Immature natural killer cell (primary cell): ENCODE measurements around the gene PIPOX. TPM values are rescaled to one million over a fixed set of nuclear protein-coding genes. Genes with fewer than 3 reads are reported as not detected.

Source experiments
- DNase-seq, 3 donors: peaks; one replicate each; pipeline ENCODE4 v3.0.0; 2022; ENCODE audit warnings: mixed read lengths in 1 of 3
- H3K27ac Mint-ChIP-seq, 6 donors: one replicate each; pipeline ENCODE4 v1.8.0; 2020; ENCODE audit warnings: mixed read lengths in 6 of 6, mild to moderate bottlenecking in 5 of 6, inconsistent platforms in 4 of 6, moderate library complexity in 3 of 6
- H3K27me3 Mint-ChIP-seq, 3 donors: one replicate each; pipeline ENCODE4 v1.8.0; 2020 to 2021; ENCODE audit warnings: low read depth in 3 of 3, mild to moderate bottlenecking in 3 of 3, mixed read lengths in 3 of 3, moderate library complexity in 3 of 3, inconsistent platforms in 1 of 3
- H3K36me3 Mint-ChIP-seq, 3 donors: one replicate each; pipeline ENCODE4 v1.8.0; 2020; ENCODE audit warnings: mixed read lengths in 3 of 3, inconsistent platforms in 2 of 3, mild to moderate bottlenecking in 2 of 3
- H3K4me1 Mint-ChIP-seq, 2 donors: one replicate each; pipeline ENCODE4 v1.8.0; 2020; ENCODE audit warnings: inconsistent platforms in 2 of 2, mild to moderate bottlenecking in 2 of 2, mixed read lengths in 2 of 2, moderate library complexity in 1 of 2
- H3K4me3 Mint-ChIP-seq, 5 donors: one replicate each; pipeline ENCODE4 v1.8.0; 2020; ENCODE audit warnings: mild to moderate bottlenecking in 5 of 5, mixed read lengths in 5 of 5, inconsistent platforms in 3 of 5, moderate library complexity in 3 of 5
- H3K9me3 Mint-ChIP-seq, 6 donors: one replicate each; pipeline ENCODE4 v1.8.0; 2020; ENCODE audit warnings: mild to moderate bottlenecking in 6 of 6, mixed read lengths in 6 of 6, inconsistent platforms in 4 of 6, moderate library complexity in 3 of 6
- polyA plus RNA-seq, 3 donors: library from polyadenylated mRNA; unstranded; fragments of 300-500 nt; fragmentation: Illumina TruSeq; gene quantifications; one replicate each; pipeline ENCODE4 v1.2.3, GENCODE V29; 2021

Gene PIPOX
- polyA plus RNA-seq, 3 donors from 2014 or later, result 1.6 to 2.7 (median 2.0) TPM

DNA sequence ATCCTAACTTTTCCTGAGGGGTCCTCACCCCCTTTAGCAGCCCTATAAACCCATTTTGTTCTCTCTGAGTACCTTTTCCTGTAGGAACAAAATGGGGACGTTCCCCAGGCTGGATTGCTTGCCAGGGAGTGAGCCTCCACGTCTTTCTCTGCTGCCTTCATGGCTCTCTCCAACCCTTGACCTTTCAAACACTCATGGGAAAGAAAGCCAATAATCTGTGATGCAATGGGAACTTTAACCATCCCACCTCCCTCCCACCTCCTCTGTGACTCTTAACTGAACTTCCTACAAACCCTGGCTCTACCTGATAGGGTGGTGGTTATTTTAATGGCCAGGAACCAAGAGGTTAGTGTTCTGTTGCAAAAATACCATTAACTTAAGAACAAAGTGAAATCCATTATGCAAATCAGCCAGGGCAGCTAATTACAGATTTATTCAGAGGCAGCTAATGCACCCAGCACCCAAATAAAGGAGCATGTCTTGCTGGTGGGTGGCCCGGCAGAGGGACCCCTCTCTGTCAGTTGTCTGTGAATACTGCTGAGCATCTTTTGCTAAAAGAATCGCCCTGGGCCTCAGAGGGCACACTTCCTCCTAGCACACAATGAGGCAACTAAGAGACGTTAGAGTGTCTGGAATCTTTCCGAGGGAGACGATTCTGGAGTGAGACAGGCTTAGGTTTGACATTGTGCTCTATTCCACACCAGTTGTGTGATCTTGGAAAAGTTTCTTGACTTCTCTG, 3.0 kb downstream of the PIPOX start:
- peaks cover 0 to 14% (median 0%) of the 10 kb centered on the region in 3 donors for H3K36me3 Mint-ChIP-seq
- H3K9me3 Mint-ChIP-seq, result no peaks in the 10 kb centered on the region
- DNase-seq, result no peak
- no peak overlapping the region for H3K27ac Mint-ChIP-seq
- peaks cover 0 to 12% (median 5%) of the 10 kb centered on the region in 3 donors for H3K27me3 Mint-ChIP-seq
- no peak overlapping the region for H3K4me3 Mint-ChIP-seq
- H3K4me1 Mint-ChIP-seq, result peaks cover 0 to 5% of the 10 kb centered on the region in 2 donors

DNA sequence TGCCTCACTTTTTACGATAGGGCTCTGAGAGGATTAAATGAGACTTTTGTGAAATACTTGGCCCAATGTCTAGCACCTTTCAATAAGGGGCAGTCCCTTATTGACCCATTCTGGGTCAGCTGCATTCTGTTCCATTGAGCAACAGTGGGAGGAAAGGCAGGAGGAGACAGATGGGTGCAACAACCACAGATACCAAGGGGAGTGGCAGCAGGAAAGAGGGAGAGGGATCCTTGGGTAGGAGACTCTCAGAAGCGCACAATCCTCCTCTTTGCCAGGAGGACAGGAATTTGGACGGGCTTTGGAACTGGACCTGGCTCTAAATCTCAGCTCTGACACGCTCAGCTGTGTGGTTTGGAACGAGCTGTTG, 3.5 kb downstream of the PIPOX start:
- H3K27ac Mint-ChIP-seq, result no peak overlapping the region

DNA sequence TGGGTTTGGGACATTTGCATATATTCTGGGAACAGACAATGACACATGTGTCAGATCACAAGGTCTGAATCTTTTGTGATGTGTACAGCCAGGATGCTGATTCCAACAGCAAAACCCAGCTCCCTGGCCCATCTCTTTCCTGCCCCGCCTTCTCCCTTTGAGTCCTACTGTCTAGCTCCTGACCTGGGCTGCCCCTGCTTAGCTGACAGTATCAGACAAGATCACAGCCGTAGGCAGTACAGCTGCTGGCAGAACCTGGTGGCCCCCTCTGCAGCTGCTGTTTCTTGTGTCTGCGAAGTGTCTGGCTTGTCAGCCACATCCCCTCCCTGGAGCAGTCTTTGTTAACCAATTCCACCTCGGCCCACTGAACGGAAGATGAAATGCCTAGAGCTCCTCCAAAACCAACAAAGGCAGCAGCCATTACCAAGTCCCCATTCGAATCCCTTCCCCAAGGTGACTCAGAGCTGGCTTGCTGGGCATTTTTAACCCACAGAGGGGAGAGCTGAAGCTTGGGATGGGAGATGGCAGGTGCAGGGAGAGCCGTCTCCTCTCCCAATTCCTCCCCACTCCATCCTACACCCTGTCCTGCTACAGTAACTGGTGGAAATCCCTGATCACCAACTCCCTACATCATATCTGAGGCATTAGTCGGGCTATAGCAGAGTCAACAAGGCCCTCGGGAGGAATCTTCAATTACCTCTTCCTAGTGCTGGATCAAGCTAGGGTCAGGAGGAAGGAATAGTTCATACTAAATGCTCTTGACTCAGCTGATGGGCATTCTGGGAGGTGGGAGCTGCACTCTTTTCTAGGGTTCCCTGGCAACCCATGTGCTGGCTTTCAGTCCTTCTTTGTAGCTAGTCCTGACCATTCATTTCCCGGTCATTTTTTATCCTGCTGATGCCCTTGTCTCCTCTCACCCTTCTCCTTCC, 5.8 kb downstream of the PIPOX start:
- H3K27me3 Mint-ChIP-seq, result peaks cover 0 to 14% (median 5%) of the 10 kb centered on the region in 3 donors
- peaks cover 0 to 14% (median 0%) of the 10 kb centered on the region in 3 donors for H3K36me3 Mint-ChIP-seq
- no peaks in the 10 kb centered on the region for H3K4me1 Mint-ChIP-seq
- H3K4me3 Mint-ChIP-seq, result no peak overlapping the region
- H3K9me3 Mint-ChIP-seq, result no peaks in the 10 kb centered on the region
- no peak overlapping the region for H3K27ac Mint-ChIP-seq
- DNase-seq, result no peak

More for the DNA sequence above, 3.5 kb downstream of the PIPOX start:
- Mint-ChIP-seq H3K36me3 (peaks cover 0 to 14% (median 0%) of the 10 kb centered on the region in 3 donors), H3K4me1 (peaks cover 0 to 5% of the 10 kb centered on the region in 2 donors), H3K9me3 (no peaks in the 10 kb centered on the region), H3K4me3 (no peak overlapping the region), H3K27me3 (peaks cover 0 to 12% (median 5%) of the 10 kb centered on the region in 3 donors)
- no peak for DNase-seq

DNA sequence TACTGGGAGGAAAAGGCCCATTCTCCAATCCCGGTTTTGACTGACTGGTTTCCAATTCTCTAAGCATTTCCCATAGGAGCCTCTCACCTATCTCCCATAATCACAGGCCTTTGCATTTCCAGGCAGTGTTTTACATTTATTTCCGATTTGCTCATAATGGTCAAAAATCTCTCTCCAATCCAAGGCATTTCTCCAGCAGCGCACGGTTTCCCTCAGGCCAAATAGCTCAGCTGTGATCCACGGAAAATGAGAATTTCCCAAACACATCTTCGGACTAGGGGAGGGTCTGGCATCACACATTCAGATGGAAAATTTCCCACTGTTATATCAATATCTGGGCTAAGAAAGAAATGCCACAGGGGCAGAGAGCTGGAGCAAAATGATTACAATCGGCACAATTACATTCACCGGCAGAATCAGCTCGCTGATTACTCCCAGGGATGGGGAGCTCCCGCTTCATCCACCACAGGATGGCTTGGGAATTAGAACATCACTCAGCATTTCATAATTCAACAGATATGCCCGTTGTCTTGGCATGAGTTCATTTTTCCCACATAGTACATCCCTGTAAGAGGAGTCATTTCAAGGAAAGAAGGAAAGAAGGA, 6.7 kb downstream of the PIPOX start:
- H3K27me3 Mint-ChIP-seq, result peaks cover 0 to 14% (median 3%) of the 10 kb centered on the region in 3 donors
- no peak overlapping the region for H3K4me3 Mint-ChIP-seq
- no peaks in the 10 kb centered on the region for H3K4me1 Mint-ChIP-seq
- no peaks in the 10 kb centered on the region for H3K9me3 Mint-ChIP-seq
- peaks cover 0 to 10% (median 3%) of the 10 kb centered on the region in 3 donors for H3K36me3 Mint-ChIP-seq
- no peak for DNase-seq
- no peak overlapping the region for H3K27ac Mint-ChIP-seq

DNA sequence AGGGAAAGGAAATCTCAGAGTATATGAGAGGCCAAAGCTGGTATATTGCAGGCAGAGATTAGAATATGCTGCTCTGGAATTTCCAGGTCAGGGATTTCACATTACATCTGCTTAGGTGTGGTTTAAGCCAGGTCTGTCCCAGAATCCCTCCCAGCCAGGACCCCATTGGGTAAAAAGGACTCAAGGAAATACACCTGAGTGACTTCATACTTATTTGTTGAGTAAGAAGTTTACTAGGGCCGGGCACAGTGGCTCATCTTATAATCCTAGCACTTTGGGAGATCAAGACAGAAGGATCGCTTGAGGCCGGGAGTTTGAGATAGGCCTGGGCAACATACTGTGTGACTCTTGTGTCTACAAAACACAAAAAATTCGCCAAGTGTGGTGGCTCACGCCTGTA, 7.2 kb downstream of the PIPOX start:
- H3K27me3 Mint-ChIP-seq, result peaks cover 0 to 14% (median 5%) of the 10 kb centered on the region in 3 donors
- H3K9me3 Mint-ChIP-seq, result no peaks in the 10 kb centered on the region
- H3K36me3 Mint-ChIP-seq, result peaks cover 0 to 10% (median 3%) of the 10 kb centered on the region in 3 donors
- no peaks in the 10 kb centered on the region for H3K4me1 Mint-ChIP-seq
- no peak overlapping the region for H3K27ac Mint-ChIP-seq
- no peak for DNase-seq
- no peak overlapping the region for H3K4me3 Mint-ChIP-seq

DNA sequence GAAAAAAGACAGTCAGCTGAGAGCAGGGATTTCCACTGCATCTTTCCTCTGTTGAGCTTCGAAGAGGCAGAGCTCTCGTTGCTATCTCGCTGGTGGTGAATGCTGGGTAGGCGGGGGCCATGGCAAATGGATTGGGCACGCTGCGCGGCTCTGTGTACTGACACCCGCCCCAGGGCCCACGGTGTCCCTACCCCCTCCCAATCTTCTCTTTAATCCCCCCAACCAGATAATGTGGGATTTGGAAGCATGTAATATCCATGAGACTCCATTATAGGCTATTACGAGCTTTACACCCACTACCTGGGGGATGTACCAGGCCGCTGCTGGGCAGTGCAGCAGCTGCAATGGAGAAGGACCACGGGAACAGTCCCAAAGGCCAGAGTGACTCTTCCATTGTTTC, 8.3 kb downstream of the PIPOX start:
- H3K4me3 Mint-ChIP-seq, result no peak overlapping the region
- no peaks in the 10 kb centered on the region for H3K9me3 Mint-ChIP-seq
- peaks cover 0 to 4% (median 3%) of the 10 kb centered on the region in 3 donors for H3K36me3 Mint-ChIP-seq
- no peak overlapping the region for H3K27ac Mint-ChIP-seq
- DNase-seq, result no peak
- H3K27me3 Mint-ChIP-seq, result peaks cover 0 to 14% (median 5%) of the 10 kb centered on the region in 3 donors
- H3K4me1 Mint-ChIP-seq, result no peaks in the 10 kb centered on the region

DNA sequence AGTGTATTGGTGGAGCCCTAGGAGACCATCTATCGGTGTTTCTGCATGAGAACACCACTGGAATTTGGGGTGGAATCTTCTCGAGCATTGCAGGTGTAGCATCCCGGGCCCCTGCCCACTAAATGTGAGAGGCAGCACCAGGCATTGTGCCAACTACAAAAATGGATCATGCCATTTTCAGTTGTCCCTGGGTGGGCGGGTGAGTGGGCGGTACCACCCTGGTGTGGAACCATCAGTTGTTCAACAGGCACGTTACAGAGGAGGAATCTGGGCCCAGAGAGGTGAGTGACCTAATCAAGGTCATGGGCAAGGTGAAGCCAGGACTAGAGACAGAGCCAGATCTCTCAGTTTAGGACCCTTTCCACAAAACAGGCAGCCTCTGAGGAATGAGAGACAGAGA, 8.8 kb downstream of the PIPOX start:
- no peak for DNase-seq

DNA sequence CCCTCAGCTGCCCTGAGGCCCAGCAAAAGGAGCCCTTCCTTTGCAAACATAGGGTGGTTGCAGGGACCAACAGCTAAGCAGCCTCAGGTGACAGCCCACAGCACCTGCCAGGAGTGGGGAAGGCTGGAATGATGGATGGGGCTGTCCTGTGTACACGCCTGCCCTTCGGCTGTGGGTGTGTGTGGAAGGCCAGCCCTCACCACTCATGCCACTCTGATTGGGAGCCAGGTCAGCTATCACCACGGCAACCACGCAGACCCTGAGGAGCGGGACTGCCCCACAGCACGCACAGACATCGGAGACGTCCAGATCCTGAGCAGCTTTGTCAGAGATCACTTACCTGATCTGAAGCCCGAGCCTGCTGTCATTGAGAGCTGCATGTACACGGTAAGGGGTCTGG, 11.9 kb downstream of the PIPOX start:
- Mint-ChIP-seq H3K4me1 (no peaks in the 10 kb centered on the region), H3K36me3 (peaks cover 0 to 4% (median 3%) of the 10 kb centered on the region in 3 donors), H3K9me3 (no peaks in the 10 kb centered on the region), H3K27ac (no peak overlapping the region), H3K27me3 (peaks cover 0 to 6% (median 1%) of the 10 kb centered on the region in 3 donors), H3K4me3 (no peak overlapping the region)
- DNase-seq, result no peak

More for the DNA sequence above, 8.8 kb downstream of the PIPOX start:
- peaks cover 0 to 14% (median 4%) of the 10 kb centered on the region in 3 donors for H3K27me3 Mint-ChIP-seq
- no peak overlapping the region for H3K4me3 Mint-ChIP-seq
- H3K27ac Mint-ChIP-seq, result no peak overlapping the region
- no peaks in the 10 kb centered on the region for H3K9me3 Mint-ChIP-seq
- peaks cover 0 to 3% (median 0%) of the 10 kb centered on the region in 3 donors for H3K36me3 Mint-ChIP-seq
- no peaks in the 10 kb centered on the region for H3K4me1 Mint-ChIP-seq

DNA sequence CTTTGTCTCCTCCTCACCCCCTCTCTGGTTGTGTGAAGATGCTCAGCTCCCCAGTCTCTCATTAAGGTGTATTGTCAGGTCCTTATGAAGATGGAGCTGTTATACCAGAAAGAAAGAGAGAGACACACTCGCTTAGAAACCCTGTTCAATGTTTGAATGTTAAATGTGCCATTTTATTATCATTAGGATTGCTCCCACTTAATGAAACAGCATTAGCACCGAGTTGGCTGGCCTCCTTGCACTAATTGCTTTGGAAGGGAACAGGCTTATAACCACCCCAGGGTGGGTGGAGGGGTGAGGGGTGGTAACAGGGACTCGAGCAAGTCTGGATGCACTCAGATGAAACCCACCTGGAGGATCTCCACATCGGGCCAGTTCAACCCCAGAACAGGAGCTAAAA, 14.4 kb downstream of the PIPOX start:
- H3K36me3 Mint-ChIP-seq, result peaks cover 0 to 4% (median 3%) of the 10 kb centered on the region in 3 donors
- no peak for DNase-seq
- no peaks in the 10 kb centered on the region for H3K9me3 Mint-ChIP-seq
- peaks cover 0 to 8% (median 1%) of the 10 kb centered on the region in 3 donors for H3K27me3 Mint-ChIP-seq
- no peak overlapping the region for H3K4me3 Mint-ChIP-seq
- no peaks in the 10 kb centered on the region for H3K4me1 Mint-ChIP-seq
- H3K27ac Mint-ChIP-seq, result no peak overlapping the region

DNA sequence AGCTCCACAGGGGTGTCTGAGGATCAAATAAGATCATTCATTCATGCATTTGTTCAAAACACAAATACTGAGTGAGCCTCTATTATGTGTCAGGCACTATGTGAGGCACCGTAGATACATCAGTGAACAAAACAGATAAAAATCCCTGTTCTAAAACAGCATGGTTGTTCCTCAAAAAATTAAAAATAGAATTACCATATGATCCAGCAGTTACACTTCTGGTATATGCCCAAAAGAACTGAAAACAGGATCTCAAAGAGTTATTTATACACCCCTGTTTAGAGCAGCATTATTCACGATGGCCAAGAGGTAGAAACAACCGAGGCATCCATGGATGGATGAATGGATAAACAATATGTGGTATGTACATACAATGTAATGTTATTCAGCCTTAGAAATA, 15.4 kb downstream of the PIPOX start:
- Mint-ChIP-seq H3K4me3 (no peak overlapping the region), H3K36me3 (peaks cover 0 to 4% (median 3%) of the 10 kb centered on the region in 3 donors)

DNA sequence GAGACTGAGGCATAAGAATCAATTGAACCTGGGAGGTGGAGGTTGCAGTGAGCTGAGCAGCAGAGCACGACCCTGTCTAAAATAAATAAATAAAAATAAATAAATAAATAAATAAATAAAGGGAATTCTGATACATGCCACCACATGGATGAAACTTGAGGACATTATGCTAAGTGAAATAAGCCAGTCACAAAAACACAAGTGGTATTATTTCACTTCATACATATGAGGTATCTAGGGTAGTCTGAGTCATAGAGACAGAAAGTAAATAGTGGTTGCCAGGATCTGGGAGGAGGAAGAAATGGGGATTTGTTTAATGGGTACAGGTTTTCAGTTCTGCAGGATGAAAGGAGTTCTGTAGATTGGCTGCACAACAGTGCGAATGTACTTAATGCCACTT, 16.3 kb downstream of the PIPOX start:
- peaks cover 0 to 4% (median under 1%) of the 10 kb centered on the region in 3 donors for H3K36me3 Mint-ChIP-seq
- no peaks in the 10 kb centered on the region for H3K9me3 Mint-ChIP-seq
- peaks cover 0 to 4% (median 3%) of the 10 kb centered on the region in 3 donors for H3K27me3 Mint-ChIP-seq
- no peak for DNase-seq
- H3K27ac Mint-ChIP-seq, result no peak overlapping the region
- no peaks in the 10 kb centered on the region for H3K4me1 Mint-ChIP-seq
- H3K4me3 Mint-ChIP-seq, result no peak overlapping the region

More for the DNA sequence above, 15.4 kb downstream of the PIPOX start:
- H3K27me3 Mint-ChIP-seq, result peaks cover 0 to 4% (median 3%) of the 10 kb centered on the region in 3 donors
- no peaks in the 10 kb centered on the region for H3K9me3 Mint-ChIP-seq
- no peak overlapping the region for H3K27ac Mint-ChIP-seq
- no peak for DNase-seq
- H3K4me1 Mint-ChIP-seq, result no peaks in the 10 kb centered on the region

DNA sequence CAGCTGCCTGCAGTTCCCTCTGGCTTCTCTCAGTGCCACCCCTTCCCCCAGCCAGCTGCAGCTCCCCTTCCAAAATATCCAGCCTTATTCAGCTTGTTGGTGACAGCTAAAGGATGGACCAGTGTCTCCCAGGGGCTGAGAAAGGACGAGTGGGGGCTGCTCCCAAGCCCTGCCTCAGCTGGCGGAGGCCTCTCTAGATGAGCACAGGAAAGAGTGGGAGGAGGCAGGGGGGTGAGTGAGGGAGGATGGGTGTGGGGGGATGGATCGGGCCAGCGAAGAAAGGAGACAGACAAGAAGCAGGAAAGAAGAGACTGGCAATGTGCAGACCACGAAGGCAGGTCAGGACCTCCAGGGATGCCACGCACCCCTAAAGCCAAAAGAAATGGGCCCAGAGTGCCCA, 17.5 kb downstream of the PIPOX start:
- Mint-ChIP-seq H3K9me3 (no peaks in the 10 kb centered on the region), H3K36me3 (peaks cover 0 to 4% (median 0%) of the 10 kb centered on the region in 3 donors), H3K27me3 (peaks cover 0 to 4% (median 2%) of the 10 kb centered on the region in 3 donors), H3K27ac (no peak overlapping the region), H3K4me3 (no peak overlapping the region), H3K4me1 (no peaks in the 10 kb centered on the region)
- DNase-seq, result no peak

DNA sequence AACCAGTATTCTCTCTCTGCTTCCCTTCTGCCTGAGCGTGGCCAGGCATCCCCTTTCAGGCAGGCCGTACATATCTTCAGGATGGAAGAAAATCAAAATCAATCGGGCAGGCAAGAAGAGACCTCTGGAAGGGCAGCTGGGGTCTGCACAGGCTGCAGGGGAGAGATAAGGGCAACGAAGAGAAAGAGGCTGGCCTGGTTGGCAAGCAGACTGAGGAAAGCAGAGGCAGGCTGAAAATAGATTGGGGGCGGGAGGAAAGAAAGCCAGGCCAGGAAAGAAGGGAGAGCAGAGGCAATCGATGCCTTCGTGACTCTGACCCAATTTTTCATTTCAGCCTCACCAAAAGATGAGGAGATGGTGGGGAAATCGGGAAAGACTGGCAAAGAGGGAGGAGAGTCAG, 18.1 kb downstream of the PIPOX start:
- H3K27me3 Mint-ChIP-seq, result peaks cover 0 to 4% (median 2%) of the 10 kb centered on the region in 3 donors
- H3K4me1 Mint-ChIP-seq, result no peaks in the 10 kb centered on the region
- DNase-seq, result no peak
- H3K27ac Mint-ChIP-seq, result peak overlapping the region in 1 of 6 donors; percentile 11
- H3K36me3 Mint-ChIP-seq, result peaks cover 0 to 4% (median 0%) of the 10 kb centered on the region in 3 donors
- no peaks in the 10 kb centered on the region for H3K9me3 Mint-ChIP-seq
- H3K4me3 Mint-ChIP-seq, result no peak overlapping the region
